NCI-H748 (cell line): Measurements from ENCODE around the gene ATP1A3.

Source experiments
- DNase-seq: peaks from one replicate; lab custom pipeline; 2025; ENCODE audit not compliant: unreplicated experiment; lab: John Stamatoyannopoulos, UW

The ATP1A3 gene

GRCh38 chr19:41930322-41930722 lies 63.7 kb downstream of the ATP1A3 start:
- DNase-seq, result no peak

DNA sequence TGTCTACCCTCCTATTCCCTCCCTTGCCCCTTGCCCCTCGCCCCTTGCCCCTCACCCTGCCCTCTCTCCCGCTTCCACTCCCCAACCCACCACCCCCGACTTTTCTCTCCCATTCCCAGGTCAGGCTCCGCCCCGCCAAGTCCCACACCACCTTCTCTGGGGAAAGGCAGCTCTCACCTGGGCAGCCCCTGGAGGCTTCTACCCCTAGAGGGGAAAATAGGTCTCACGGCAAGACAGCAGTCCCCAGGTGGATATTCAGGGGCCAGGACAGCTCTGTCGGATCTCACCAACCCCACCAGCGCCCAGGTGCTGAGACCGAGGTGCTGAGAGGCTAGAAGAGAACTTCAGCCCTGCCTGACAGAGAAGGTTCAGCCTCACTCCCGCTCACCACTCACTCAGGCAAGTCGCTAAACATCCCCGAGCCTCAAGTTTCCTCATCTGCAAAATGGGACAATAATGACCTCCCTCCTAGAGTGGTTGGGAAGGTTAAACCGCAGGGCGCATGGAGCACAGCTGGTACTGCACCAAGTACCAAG lies 64.4 kb downstream of the ATP1A3 start:
- DNase-seq, result no peak

- DNase-seq, result peak; percentile 61
Observed at GRCh38 chr19:41928754-41929535, 65.1 kb downstream of the ATP1A3 start.

DNA sequence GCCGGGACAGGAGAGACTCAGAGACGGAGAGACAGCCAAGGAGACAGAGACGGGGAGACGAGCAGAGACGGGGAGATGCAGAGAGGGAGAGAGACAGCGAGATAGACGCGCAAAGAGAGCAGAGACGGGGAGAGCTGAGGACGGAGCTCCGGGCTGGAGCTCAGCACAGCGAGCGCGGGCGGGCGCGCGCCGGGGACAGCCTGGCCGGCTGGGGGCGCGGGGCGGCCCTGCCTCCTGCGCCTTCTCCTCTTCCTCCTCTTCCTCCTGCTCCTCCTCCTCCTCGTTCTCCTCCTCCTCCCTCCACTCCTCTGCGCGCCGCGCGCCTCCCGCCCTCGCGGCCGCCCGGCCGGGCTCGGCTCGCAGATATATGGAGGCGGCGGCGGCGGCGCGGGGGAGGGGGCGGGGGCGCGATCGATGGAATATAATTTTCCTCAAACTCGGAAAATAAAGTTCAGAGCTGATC lies 65.8 kb downstream of the ATP1A3 start, which contains the start of gene ERFL:
TSS of gene ERFL (minus strand) at position 229 of the 463 bp plus-strand sequence. CDS start 15,530 bp downstream, outside the sequence.
- peak; percentile 51 for DNase-seq

GRCh38 chr19:41927497-41928192 lies 66.4 kb downstream of the ATP1A3 start:
- DNase-seq, result no peak

GRCh38 chr19:41926763-41927496 lies 67.1 kb downstream of the ATP1A3 start:
- no peak for DNase-seq

GRCh38 chr19:41926028-41926762 lies 67.8 kb downstream of the ATP1A3 start:
- peak; percentile 25 for DNase-seq

DNA sequence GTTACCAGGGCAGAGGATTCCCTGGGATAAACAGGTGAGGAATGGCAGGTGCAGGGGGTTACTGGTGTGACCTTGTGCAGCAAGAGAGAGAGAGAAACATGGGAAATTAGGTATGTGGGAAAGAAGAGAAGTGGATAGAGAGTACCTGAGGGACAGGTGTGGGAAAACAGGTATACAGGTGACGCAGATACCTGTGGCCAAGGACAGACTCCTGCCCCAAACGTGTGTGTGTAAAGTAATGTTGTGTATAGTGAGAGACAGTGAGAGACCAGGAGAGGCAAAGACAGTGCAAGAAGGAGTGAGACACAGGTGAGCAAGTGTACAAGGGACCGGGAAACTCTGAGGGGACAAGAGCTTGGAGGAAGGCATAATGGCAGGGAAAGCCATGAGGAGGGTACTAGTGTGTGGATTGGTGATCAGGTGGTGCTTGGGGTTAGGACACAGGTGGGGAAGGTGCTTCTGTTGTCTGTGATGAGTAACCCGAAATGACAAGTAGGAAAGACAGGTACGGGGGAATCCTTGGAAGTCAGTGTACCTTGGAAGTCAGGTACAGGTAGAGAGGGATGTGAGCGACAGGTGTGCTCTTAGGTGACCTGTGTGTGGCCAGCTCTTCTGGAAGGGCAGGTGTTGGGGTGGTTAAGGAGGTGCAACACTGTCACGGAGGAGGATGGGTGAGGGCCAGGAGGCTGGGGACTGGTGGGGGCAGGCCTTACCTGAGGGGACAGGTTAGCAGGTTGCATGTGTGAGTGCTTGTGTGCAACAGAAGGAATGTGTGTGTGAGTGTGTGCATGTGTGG lies 68.6 kb downstream of the ATP1A3 start:
- peak; percentile 35 for DNase-seq

DNA sequence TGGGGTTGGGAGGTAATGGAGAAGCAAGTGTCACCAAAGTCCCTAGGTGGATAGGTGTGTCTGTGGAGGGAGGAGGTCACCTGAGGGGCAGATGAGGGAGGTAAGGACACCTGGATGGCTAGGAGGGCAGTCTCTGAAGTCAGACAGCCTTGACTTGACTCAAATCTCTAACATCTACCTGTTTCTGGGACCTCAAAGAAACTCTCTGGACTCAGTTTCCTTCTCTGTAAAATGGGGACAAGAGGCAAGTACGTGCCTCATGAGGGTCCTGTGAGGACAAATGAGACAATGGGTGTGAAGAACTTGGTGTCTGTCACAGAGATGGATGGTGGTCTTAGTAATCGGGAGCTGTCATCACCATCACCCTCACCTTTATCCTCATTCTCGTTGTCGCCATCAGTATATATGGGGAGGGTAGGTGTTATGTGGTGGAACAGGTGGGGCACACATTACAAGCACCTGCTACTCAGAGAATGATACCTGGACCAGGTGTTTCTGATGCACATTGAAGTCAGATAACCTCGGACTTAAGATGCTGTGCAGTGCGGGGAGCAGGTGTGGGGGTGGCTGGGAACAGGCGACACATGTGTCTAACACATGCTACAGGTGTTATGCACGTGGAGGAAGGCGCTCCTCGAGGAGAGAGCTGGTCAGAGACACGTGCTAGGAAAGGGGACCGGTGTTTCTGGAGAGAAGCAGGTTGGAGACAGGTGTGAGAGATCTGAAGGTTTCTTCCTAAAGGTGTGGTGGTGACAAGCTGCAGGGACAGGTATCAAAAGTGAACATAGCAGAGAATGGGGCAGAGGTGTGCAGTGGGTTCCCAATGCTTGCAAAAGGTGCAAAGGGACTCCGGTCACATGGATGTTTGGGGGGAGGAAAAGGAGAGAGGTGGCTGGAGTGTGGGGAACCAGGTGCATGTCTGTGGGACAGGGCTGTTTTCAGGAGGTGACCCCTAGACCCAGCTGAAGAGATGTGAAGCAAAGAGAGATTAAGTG lies 69.6 kb downstream of the ATP1A3 start:
- DNase-seq, result peak; percentile 63

DNA sequence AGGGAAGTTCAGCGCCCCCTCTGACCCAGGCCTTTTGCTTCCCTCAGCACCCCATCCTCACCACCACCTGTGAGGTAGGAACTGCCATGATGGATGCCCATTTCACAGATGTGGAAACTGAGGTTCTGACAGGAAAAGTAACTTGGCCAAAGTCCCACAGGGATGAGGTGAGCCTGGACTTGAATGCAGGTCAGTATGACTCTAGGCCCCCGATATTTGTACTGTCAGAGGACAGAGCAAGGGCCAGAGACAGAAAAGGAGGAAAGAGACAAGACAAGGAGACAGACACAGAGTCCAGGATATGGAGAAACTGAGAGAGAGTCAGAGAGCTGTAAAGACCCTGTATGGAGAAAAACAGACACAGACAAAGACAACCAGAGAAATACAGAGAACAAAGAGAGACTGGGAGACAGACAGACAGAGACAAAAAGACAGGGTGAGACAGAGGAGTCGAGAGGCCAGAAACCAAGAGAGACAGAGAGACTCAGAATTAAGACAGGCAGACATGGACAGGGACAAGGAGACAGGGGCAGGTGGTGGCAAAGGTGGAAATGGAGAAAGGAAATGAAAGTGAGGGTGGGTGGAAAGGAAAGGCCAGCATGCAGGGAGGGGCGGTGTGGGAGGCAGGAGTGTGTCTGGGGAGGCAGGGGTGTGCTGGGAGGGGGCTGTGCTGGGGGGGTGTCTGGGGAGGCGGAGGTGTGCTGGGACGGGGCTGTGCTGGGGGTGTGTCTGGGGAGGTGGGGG lies 70.8 kb downstream of the ATP1A3 start:
- DNase-seq, result no peak

DNA sequence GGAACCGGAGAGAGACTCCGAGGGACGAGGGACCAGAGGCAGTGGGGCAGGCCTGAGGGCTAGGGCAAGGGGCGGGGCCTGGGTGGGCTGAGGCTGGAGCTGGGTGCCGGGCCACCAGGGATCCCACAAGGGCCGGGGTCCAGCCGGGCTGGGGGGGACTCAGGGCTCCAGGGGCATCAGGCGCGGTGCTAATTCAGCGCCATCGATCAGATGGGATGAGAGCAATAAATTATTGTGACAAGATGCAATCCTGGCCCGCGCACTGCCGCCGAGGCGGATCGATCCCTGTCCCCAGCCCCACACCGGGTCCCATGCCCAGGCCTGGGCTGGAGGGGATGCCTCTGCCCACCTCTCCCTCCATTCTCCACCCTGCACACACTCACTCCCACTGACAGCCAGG lies 71.4 kb downstream of the ATP1A3 start:
- DNase-seq, result no peak

- DNase-seq, result no peak
Observed at GRCh38 chr19:41921577-41922576, 72.2 kb downstream of the ATP1A3 start.

DNA sequence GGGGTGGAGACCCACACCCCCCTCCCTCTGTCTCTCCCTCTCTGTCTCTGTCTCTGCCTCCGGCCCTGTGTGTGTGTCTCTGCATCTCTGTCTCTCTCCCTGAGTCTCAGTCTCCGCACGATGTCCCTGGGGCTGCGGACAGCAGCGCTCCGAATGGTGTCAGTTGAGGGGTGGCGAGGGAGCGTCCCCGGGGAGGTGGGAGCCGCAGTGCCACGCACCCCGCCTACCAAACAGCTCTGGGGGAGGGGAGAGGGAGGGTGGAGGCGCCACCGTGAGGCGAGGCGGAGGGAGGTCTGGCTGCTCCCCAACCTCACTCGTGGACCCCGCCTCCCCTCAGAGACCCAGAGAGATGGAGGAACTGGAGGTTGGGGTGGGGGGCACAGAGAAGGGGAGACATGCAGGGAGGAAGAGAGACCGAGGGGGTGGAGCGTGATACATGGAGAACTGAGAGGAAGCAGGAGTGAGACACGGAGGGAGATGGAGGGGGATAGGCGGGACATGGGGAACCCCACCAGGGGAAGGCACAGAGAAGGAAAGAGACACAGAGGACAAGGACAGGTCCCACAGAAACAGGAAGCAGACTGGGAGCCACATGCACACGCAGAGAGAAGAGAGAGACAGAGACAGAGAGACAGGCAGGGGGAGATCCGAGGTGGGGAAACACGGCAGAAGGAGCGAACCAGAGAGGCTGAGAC lies 73.0 kb downstream of the ATP1A3 start:
- no peak for DNase-seq

- DNase-seq, result no peak
Observed at GRCh38 chr19:41919948-41920712, 73.9 kb downstream of the ATP1A3 start.

DNA sequence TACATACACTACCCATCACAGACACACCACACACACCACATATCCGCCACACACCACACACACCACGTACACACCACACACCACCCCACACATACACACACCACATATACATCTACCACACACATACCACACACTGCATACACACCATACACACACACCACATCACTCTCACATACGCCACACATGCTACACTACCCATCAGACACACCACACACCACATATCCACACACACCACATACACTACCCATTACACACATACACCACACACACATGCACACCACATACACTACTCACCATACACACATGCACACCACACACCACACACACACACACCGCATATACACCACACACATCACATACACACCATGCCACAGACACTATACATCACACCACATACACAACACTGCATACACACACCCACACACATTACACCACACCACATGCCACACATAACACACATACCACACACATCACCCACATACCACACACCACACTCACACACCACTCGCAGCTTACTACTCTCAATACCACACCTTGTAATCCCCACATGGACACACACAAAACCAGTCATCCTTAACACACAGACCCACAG lies 75.3 kb downstream of the ATP1A3 start:
- DNase-seq, result no peak
